SU-DHL-6 (cell line): ENCODE results near the gene CARD10.

ENCODE experiments used
- EZH2phosphoT487 ChIP-seq: fragments of 200-600 bp; sonication (generic), shearing (Covaris generic); conservative IDR thresholded peaks from 2 replicates; pipeline ENCODE4 v1.6.1; 2018; ENCODE audit warnings: mild to moderate bottlenecking, antibody characterized with exemption, low read length, moderate library complexity, mixed read lengths
- TF ChIP-seq, protein P1 (sequence below): fragments of 200-600 bp; sonication (generic); IDR thresholded peaks from one replicate; pipeline ENCODE4 v1.5.1; 2017; ENCODE audit warnings: antibody characterized with exemption, mild to moderate bottlenecking, low read length, moderate library complexity; ENCODE audit not compliant: insufficient read depth, poor library complexity, severe bottlenecking

DNA sequence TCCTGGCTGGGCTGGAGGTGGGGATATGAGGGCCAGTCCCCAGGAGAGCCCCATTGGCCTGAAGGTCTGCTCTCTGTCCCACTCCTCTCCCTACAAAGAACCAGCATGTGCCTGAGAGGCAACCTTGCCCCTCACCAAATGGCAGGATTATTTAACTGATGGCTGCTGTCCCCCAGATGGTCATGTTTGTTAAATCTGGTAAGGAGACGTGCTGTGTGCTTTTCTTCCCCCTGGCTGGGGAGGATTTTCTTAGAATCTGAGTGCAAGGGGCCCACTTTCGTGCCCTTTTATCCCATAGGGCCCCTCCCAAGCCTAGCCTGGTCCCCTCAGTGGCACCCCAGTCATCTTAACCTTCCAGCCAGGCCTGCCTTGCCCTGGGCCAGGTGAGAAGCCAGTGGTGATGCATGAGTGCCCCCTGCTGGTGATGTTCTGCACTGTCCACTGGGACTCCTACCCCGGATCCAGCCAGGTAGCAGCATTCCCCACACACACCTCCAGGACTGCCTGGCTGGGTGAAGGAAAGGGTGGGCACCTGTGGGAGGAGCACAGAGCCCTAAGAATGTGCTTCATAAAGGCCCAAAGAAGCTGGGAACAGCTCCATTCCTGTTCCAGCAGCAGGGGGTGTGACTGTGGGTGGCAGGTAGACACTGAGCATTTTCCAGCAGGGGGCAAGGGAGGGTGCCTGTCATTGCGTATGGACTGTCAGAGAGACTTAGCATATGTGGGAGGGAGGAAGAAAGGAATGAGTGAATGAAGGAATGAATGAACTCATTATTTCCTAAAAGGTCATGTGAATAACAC is 61.9 kb downstream of the CARD10 start:
- TF ChIP-seq, protein P1, sequence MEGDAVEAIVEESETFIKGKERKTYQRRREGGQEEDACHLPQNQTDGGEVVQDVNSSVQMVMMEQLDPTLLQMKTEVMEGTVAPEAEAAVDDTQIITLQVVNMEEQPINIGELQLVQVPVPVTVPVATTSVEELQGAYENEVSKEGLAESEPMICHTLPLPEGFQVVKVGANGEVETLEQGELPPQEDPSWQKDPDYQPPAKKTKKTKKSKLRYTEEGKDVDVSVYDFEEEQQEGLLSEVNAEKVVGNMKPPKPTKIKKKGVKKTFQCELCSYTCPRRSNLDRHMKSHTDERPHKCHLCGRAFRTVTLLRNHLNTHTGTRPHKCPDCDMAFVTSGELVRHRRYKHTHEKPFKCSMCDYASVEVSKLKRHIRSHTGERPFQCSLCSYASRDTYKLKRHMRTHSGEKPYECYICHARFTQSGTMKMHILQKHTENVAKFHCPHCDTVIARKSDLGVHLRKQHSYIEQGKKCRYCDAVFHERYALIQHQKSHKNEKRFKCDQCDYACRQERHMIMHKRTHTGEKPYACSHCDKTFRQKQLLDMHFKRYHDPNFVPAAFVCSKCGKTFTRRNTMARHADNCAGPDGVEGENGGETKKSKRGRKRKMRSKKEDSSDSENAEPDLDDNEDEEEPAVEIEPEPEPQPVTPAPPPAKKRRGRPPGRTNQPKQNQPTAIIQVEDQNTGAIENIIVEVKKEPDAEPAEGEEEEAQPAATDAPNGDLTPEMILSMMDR = peak; percentile 94
- no peak for TF ChIP-seq EZH2phosphoT487
